ENCODE results near the gene SCP2.

SCP2 gene

GRCh38 chr1:53014791-53015507 is 87.9 kb downstream of the SCP2 start:
- no peak for TF ChIP-seq ZFP3 (CRISPR knock-in tag; IDR thresholded peaks at IDR 0.05)
- TF ChIP-seq OSR1 (CRISPR knock-in tag; IDR thresholded peaks at IDR 0.05): no peak
- no peak for TF ChIP-seq SNAI2 (CRISPR knock-in tag; IDR thresholded peaks at IDR 0.05)
- no peak for TF ChIP-seq POU6F1 (CRISPR knock-in tag; IDR thresholded peaks at IDR 0.05; ENCODE audit: borderline replicate concordance, low read depth)
- no peak for TF ChIP-seq ZNF8 (CRISPR knock-in tag; IDR thresholded peaks at IDR 0.05)
- no peak for TF ChIP-seq TCF4 (CRISPR knock-in tag; IDR thresholded peaks at IDR 0.05; ENCODE audit: borderline replicate concordance)
- no peak for TF ChIP-seq ZFP30 (CRISPR knock-in tag; IDR thresholded peaks at IDR 0.05)
- no peak for TF ChIP-seq PATZ1 (CRISPR knock-in tag; IDR thresholded peaks at IDR 0.05; ENCODE audit: borderline replicate concordance)
- no peak for TF ChIP-seq ISL1 (CRISPR knock-in tag; IDR thresholded peaks at IDR 0.05)
- TF ChIP-seq ZNF565 (CRISPR knock-in tag; conservative IDR thresholded peaks at IDR 0.05; ENCODE audit: low read depth): no peak
- no peak for TF ChIP-seq ARNTL (CRISPR knock-in tag; IDR thresholded peaks at IDR 0.05; ENCODE audit: borderline replicate concordance, low read depth)
- no peak for TF ChIP-seq ESRRG (CRISPR knock-in tag; IDR thresholded peaks at IDR 0.05)
- no peak for TF ChIP-seq RARB (CRISPR knock-in tag; IDR thresholded peaks at IDR 0.05)
- no peak for TF ChIP-seq BACH2 (CRISPR knock-in tag; IDR thresholded peaks at IDR 0.05; ENCODE audit: borderline replicate concordance)
- TF ChIP-seq ZC3H10 (CRISPR knock-in tag; IDR thresholded peaks at IDR 0.05): no peak
- no peak for TF ChIP-seq GLIS3 (CRISPR knock-in tag; IDR thresholded peaks at IDR 0.05)
- no peak for TF ChIP-seq CREB5 (CRISPR knock-in tag; IDR thresholded peaks at IDR 0.05; ENCODE audit: low read depth)
- ATAC-seq: peak; percentile 99

GRCh38 chr1:53015508-53015860 is 88.4 kb downstream of the SCP2 start:
- ATAC-seq: peak; percentile 22; the same call in 2 of the 3 replicates
- TF ChIP-seq ESRRG (CRISPR knock-in tag; IDR thresholded peaks at IDR 0.05): no peak
- TF ChIP-seq ZFP3 (CRISPR knock-in tag; IDR thresholded peaks at IDR 0.05): no peak
- TF ChIP-seq RARB (CRISPR knock-in tag; IDR thresholded peaks at IDR 0.05): no peak
- no peak for TF ChIP-seq CREB5 (CRISPR knock-in tag; IDR thresholded peaks at IDR 0.05; ENCODE audit: low read depth)
- no peak for TF ChIP-seq PPARA (CRISPR knock-in tag; IDR thresholded peaks at IDR 0.05; ENCODE audit: borderline replicate concordance)
- TF ChIP-seq ZC3H10 (CRISPR knock-in tag; IDR thresholded peaks at IDR 0.05): no peak
- no peak for TF ChIP-seq PATZ1 (CRISPR knock-in tag; IDR thresholded peaks at IDR 0.05; ENCODE audit: borderline replicate concordance)
- no peak for TF ChIP-seq POU6F1 (CRISPR knock-in tag; IDR thresholded peaks at IDR 0.05; ENCODE audit: borderline replicate concordance, low read depth)
- no peak for TF ChIP-seq GLIS3 (CRISPR knock-in tag; IDR thresholded peaks at IDR 0.05)
- TF ChIP-seq ZFP30 (CRISPR knock-in tag; IDR thresholded peaks at IDR 0.05): no peak
- no peak for TF ChIP-seq TOX (CRISPR knock-in tag; IDR thresholded peaks at IDR 0.05; ENCODE audit: borderline replicate concordance)
- TF ChIP-seq ZNF70 (CRISPR knock-in tag; IDR thresholded peaks at IDR 0.05): no peak
- TF ChIP-seq SNAI2 (CRISPR knock-in tag; IDR thresholded peaks at IDR 0.05): no peak
- no peak for TF ChIP-seq ZNF8 (CRISPR knock-in tag; IDR thresholded peaks at IDR 0.05)
- no peak for TF ChIP-seq CSRNP3 (CRISPR knock-in tag; IDR thresholded peaks at IDR 0.05)
- no peak for TF ChIP-seq TCF4 (CRISPR knock-in tag; IDR thresholded peaks at IDR 0.05; ENCODE audit: borderline replicate concordance)
- TF ChIP-seq CSDC2 (CRISPR knock-in tag; IDR thresholded peaks at IDR 0.05): no peak
- TF ChIP-seq ARNTL (CRISPR knock-in tag; IDR thresholded peaks at IDR 0.05; ENCODE audit: borderline replicate concordance, low read depth): no peak

Data from SK-N-SH treated with all-trans-retinoic acid at 6 μM for 48 hours (cell line).